ENCODE results near the gene VPS9D1. TPM values are rescaled to one million over a fixed set of nuclear protein-coding genes. Genes with fewer than 3 reads are reported as not detected.
A peak's percentile ranks its signal among the peaks of the same experiment; 100 is the strongest.

The VPS9D1 gene
- total RNA-seq, 1 experiment from 2014 or later = 19.1 TPM

DNA sequence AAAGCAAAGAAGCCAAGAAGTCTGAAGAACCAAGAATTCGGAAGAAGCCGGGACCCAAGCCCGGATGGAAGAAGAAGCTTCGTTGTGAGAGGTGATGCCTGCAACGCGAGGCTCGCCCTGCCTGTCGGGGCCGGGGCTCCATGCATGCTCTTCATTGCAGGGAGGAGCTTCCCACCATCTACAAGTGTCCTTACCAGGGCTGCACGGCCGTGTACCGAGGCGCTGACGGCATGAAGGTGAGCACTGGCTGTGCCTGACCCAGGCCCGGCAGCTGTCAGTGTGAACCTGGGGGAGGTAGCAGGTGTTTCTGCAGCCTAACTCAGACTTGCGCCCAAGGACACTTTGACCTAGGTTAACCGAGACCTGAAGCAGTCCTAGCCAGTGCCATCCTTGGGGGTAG is 12.6 kb upstream of the VPS9D1 start:
- no peak for DNase-seq (ENCODE audit: low spot score)

DNA sequence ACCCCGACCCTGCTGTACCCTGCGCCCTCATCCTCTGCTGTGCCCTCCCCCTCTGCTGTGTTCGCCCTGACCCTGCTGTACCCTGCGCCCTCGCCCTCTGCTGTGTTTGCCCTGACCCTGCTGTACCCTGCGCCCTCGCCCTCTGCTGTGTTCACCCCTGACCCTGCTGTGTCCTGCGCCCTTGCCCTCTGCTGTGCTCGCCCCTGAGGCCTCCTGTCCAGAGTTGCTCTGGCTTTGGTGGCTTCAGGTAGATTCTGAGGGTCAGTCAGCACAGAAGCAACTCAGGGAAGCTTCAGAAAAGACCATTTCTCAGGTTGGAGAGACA is 12.2 kb upstream of the VPS9D1 start:
- DNase-seq (ENCODE audit: low spot score) = no peak

DNA sequence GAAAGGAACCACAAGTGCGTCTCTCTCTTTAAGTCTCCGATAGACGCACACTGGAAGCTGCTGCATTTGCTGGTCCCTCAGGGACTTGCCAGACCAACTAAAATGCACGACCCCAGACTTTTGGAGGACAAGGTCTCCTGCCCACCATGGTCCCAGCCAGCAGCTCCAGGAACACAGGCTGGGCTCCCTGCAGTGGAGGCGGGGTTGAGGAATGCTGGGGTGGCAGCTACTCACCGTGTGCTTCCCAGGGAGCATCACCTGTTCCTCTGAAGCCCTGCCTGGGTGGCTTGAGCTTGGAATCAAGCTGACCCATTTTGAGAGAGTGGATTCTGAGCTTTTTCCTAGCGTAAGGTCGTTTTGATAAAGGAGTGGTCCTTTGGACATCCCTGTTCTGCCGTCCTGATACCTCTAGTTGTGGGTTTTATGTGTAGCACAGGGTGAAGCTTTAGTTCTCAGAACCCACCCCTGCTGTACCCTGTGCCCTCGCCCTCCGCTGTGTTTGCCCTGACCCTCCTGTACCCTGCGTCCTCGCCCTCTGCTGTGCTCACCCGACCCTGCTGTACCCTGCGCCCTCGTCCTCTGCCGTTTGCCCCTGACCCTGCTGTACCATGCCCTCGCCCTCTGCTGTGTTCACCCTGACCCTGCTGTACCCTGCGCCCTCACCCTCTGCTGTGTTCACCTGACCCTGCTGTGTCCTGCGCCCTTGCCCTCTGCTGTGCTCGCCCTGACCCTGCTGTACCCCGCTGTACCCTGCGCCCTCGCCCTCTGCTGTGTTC is 11.6 kb upstream of the VPS9D1 start:
- no peak for DNase-seq (ENCODE audit: low spot score)

DNA sequence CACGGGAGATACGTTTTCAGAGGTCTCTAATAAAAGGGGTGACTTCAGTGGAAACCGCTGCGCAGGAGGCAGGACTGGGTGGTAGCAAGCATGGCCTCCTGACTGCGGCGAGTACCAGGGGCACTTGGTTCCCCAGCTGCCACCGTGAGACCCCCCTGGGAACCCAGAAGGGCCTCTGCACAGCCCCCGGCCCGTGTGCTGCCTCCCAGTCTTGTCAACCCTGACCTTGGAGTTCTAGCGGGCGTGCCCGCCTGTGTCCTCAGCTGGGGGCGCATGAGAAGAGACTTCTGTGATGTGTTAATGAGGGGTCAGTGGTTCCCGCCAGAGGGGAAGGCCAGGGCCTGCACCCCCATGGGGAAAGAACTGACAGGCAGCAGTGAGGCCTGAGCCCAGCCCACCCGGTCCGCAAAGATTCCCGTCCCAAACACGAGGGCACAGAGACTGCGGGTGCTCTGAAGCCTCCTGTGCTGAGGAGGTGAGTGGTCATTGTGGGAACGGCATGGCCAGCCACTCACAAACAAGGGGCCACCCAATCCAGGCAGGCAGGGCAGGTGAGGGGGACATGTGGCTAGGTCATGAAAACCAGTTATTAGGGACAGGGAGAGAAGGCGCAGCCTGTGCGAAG is 10.0 kb upstream of the VPS9D1 start:
- DNase-seq (ENCODE audit: low spot score) = no peak

DNA sequence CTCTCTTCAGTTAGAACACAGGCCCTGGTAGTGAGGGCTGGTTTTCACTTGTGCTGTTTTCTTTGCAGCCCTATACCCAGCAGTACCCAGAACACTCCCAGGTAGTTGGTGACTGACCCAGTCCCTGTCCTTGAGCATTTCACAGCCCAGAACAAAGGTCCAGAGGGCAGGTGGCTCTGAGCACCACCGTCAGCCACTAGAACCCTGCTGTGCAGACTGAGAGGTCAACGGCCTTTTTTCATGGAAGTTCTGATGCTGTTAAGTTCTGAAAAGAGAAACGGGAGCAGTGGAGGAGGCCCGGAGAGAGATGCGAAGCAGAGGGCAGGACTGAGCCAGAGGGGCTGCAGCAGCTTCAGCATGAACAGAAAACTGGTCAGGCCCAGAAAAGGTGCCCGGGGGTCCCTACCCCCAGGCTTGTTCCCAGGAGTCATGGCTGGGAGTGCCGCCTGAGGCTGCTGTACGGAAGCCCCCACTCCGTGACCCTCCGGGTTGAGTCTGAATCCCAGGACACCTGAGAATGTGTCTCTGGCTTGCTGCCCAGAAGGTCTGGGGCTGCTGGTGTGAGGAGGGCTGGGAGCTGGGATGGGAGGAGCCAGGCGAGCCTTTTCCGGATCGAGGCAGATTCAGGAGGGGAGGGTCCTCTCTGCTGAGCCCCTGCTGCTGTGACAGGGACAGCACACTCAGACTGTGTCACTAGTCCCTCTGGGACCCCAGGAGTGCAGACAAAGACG is 9.3 kb upstream of the VPS9D1 start:
- DNase-seq (ENCODE audit: low spot score) = no peak

DNA sequence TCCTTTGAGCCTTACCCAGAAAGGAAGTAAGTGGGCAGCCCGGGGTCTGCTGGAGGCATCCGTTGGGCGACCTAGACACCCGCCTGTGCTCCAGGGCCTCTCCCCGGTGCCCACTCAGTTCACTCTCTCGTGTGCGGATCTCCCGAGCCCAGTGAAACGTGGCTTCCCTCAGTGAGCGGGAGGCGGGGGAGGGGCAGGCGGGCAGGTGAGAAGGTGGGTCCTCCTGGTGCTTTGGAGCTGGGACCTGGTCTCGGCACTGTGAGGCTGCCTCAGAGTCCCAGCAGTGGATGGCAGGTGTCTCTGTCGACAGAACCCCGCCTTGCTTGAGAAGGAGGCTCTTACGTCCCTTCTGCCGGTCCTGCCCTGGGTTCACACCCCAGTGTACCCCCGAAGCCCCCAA is 8.6 kb upstream of the VPS9D1 start:
- DNase-seq (ENCODE audit: low spot score) = no peak

DNA sequence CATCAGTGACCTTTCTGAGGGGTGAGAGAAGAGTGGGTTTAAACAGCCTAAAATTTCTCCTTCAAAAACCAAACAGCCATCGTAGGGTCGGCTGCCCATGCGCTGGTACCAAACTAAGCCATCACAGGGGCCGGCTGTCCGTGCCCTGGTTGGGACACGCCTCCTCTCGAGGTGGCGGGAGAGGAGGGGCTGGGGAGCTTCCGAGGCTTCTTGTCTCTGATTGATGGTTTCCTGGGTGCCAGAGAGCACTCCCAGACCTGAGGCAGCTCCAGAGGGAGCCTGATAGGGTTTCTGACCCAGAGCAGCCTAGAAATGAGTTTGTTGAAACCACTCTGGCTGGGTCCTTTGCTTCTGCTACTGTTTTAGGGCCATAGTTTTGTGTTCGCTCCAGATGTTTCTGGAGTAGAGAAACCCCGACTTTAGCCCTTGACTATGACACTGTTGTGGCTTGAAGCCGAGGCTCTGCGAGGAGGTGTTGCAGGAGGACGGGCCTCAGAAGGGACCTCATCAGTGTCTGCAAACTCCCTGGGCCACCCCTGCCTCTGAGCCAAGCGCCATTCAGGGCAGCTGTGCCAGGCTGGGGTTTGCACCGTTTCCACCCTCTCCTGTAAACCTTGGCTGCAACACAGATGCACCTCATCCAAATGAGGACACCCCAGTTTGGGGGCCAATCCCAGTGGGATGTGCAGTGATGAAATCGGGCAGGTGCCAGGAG is 6.9 kb upstream of the VPS9D1 start:
- DNase-seq (ENCODE audit: low spot score) = no peak

DNA sequence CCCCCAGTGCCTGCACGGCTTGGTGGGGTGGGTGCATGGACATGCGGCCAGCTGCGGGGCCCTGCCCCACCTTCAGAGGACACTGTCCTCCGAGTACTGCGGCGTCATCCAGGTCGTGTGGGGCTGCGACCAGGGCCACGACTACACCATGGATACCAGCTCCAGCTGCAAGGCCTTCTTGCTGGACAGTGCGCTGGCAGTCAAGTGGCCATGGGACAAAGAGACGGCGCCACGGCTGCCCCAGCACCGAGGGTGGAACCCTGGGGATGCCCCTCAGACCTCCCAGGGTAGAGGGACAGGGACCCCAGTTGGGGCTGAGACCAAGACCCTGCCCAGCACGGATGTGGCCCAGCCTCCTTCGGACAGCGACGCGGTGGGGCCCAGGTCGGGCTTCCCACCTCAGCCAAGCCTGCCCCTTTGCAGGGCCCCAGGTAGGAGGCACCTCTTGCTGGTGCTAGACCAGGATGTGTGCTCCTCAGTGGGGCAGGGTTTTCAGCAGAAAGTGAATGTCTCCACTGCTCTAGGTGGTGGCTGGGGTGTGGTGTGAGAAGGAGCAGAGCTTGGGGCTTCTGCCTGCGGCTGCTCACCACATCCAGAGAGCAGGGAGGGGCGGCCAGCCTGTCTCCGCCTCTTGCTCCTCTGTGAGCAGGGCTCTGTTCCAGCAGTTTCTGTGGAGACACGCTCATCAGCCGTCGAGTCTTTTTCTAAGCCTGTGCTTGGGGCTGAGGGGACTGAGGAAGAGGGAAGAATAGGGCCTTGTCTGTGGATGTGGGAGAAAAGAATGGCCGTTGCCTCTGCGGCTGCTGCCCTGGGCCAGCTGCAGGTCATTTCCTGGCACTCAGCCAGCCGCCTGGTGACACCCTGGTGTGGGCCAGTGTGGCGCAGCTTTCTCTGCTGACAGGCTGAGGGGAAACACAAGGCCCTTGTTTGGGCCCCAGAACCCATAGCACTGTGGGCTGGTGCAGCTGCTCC is 2.9 kb upstream of the VPS9D1 start:
- no peak for DNase-seq (ENCODE audit: low spot score)

DNA sequence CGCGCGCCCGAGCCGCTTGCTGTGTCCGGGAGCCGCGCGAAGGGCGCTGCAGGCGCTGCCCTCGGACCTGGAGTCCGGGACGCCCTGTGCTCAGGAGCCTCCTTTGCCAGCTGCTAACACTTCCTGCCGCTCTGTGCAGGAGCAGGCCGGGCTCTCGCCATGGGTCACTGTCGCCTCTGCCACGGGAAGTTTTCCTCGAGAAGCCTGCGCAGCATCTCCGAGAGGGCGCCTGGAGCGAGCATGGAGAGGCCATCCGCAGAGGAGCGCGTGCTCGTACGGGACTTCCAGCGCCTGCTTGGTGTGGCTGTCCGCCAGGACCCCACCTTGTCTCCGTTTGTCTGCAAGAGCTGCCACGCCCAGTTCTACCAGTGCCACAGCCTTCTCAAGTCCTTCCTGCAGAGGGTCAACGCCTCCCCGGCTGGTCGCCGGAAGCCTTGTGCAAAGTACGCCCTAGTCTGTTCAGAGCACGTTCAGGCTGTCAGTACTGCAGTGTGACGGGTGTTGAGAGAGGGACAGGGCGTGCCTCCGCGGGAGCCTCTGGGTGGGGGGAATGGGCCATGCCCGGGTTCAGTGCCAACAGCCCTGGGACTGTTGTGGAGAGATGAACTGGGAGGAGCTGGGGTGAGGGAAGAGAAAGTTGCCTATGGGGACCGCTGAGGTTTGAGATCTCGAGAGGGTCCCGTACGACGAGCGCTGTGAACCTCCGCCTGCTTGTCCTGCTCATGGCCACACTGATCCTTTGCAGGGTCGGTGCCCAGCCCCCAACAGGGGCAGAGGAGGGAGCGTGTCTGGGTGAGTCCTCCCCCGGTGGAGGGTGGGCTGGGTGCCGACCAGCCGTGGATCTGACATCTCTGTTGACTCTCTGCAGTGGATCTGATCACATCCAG is 1.9 kb upstream of the VPS9D1 start:
- peak; percentile 75 for DNase-seq (ENCODE audit: low spot score)

DNA sequence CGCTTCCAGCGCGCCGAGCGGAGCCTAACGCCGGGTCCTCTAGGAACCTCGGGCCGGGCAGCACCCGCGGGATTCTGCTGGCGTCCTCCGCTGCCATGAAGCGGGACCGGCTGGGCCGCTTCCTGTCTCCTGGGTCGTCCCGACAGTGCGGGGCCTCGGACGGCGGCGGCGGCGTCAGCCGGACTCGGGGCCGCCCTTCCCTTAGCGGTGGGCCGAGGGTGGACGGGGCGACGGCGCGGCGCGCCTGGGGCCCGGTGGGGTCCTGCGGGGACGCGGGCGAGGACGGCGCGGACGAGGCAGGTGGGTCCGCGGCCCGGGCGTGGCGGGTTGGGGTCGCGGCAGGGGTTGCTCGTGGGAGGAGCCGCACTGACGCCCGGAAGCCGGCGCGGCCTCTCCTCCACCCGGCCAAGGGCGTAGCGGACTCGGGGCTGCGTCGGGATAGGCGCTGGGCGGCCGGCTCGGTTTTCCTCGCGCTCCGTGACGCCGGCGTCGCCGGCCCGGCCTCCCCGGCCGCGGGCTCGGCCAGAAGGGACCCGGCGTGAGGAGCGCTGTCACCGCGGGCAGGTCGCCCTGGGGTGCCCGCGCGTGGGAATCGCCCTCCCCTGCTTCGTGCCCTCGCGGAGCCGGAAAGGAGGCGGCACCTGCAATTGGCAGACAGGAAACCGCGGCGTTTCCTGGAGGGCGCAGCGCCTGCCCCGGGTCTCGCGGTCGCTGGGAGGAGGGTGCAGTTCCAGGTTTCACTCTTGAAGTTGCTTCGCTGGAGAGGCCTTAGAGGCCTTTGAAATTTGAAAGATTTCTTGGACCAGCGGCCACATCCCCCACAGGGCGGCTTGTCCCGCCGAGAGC is 1.1 kb upstream of the VPS9D1 start:
- peak; percentile 58 for DNase-seq (ENCODE audit: low spot score)

DNA sequence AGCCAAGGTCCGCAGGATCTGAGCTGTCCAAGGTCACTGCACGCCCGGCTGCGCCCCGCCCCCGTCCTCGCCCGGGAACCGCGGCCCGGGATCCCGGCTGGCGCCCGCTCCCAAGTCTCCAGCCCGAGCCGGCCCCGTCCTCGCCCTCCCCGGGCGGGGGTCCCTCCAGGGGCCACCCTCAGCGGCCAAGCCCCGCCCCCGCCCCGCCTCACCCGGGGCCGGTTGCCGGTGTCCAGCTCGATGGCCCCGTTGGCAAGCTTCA is 216 bp downstream of the VPS9D1 start:
- peak; percentile 32 for DNase-seq (ENCODE audit: low spot score)

DNA sequence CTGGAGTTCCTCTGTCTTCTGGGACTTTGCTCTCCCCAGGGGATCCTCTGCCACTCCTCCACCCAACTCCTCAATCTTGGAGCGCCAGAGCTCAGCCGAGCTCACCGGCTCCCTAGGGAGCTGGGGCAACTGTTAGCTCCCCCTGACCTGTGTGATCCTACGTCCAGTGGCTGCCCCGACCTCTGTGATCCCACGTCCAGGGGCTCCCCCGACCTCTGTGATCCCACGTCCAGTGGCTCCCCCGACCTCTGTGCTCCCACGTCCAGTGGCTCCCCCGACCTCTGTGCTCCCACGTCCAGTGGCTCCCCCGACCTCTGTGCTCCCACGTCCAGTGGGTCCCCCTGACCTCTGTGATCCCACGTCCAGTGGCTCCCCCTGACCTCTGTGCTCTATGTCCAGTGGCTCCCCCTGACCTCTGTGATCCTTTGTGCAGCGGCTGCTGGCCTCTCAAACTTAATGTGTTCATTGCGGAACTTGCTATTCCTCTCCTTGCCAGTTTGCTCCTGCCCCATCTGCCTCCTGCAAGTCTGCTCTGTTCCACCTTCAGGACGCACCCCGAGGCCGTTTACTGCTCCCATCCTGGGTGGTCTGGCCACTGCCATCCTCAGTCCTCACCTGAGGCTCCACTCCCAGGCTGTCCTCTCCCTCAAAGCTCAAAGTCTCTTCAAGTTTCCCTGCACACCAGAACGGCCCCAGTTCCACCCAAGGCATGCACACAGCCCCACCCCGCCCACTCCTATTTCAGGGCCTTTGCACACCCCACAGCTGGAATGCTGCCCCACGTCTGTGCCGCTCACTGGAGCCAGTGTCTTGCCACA is 2.8 kb downstream of the VPS9D1 start:
- DNase-seq (ENCODE audit: low spot score) = no peak

DNA sequence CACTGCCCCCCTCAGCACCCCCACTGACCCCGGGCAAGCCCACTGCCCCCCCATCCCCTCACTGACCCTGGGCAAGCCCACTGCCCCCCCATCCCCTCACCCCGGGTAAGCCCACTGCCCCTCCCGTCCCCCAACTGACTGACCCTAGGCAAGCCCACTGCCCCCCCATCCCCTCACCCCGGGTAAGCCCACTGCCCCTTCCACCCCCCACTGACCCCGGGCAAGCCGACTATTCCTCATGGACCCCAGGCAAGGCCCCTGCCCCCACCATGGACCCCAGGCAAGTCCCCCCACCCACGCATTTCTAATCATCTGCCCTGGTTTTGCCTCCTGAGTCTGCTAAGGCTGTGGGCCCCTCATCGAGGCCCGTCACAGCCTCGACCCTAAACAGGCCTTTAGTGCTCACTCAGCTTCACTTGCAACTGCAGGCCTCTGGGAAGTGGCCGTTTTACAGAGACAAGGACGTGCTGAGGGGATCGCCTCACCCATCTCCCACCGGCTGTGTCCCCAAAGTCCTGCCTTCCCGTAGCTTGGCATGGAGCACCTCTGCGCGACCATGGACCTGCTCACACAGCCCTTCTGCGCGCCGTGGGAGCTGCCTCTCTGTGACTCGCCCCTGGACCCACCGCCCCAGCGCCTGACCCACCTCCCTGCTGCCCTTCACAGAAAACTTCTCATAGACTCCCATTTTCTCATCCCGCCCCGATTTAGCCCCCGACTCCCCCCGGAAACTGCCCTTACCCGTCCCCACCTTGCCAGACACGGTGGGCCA is 3.6 kb downstream of the VPS9D1 start:
- DNase-seq (ENCODE audit: low spot score) = no peak

DNA sequence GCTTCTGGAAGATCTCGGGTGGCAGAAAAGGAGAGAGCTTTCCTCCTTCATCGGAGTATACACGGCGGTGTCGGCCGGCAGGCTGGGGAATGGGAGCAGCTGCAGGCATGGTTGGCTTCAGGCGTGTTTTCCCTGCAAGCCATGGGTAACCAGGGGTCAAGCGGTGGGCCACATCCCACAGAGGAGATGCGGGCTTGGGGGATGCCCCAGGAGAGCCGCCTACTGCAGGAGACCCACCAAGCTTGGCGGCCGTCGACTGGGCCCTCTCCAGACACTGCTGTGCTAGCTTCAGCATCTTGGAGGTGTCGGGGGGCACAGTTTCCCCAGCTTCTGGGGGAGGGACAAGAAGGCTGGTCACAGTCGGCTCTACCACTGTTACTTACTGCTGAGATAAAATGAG is 4.2 kb downstream of the VPS9D1 start:
- DNase-seq (ENCODE audit: low spot score) = no peak

DNA sequence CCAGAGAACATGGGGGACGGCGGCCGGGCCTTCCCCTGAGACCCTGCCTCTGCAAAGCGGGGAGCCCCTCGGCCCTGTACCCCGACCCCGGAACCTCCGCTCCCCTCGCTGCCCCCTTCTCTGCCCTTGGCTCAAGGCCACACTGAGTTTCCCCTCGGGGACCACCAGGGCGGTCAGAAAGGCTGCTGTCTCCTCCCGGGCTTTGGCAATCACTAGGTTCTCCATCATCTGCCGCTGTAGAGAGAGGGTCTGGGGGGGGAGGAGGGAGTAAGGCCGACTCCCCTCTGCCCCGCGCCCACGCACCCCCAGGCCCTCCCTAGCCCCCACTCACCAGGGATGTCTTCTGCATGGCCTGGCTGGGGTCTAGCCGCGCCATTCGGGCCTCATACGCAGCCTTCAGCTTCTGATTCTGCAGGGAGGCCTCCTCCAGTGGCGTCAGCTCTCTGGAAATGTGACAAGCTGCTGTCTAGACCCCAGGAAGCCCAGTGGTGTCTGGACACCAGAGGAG is 8.4 kb downstream of the VPS9D1 start:
- no peak for DNase-seq (ENCODE audit: low spot score)

DNA sequence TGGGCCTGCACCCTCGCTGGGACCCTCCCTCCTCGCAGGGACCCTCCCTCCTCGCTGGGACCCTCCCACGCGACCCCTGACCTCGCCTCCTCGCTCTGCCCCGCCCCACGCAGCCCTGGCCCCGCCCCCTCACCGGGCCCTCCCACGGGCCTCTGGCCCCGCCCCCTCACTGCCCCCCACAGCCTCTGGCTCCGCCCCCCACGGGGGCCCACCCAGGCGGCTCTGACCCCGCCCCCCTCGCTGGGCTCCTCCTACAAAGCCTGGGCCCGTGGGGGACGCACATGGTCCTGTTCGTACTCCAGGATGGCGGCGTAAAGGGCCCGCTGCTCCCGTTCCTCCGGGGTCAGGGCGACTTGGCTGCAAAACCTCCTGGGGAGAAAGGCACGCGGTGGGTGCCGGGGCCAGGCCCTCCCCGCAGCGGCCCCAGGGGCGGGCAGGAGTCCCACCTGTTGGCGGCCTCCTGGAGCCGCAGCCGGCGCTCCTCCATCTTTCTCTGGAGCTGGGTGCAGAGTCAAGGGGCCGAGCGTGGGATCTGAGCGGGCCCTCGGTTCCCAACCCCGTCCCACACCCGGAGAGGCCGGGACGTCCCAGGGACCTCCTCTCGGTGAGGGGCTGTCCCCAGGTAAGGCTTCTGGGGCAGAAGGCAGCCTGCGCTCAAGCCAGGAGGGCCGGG is 9.0 kb downstream of the VPS9D1 start:
- DNase-seq (ENCODE audit: low spot score) = peak; percentile 75
